Astrocyte of the hippocampus (primary cell): ENCODE measurements around the gene CCDC192.

Experiments
- DNase-seq: peaks from one replicate; pipeline ENCODE4 v3.0.0; 2011; ENCODE audit warnings: low read depth, low spot score

Gene CCDC192

GRCh38 chr5:127922603-127923002 lies 219.4 kb downstream of the CCDC192 start:
- DNase-seq: no peak

- DNase-seq: no peak
Measured at GRCh38 chr5:127923804-127924570, 220.8 kb downstream of the CCDC192 start.

GRCh38 chr5:127924606-127925005 lies 221.4 kb downstream of the CCDC192 start:
- DNase-seq: no peak

- DNase-seq: peak; percentile 47
Measured at GRCh38 chr5:127925916-127926315, 222.7 kb downstream of the CCDC192 start.

GRCh38 chr5:127926974-127927373 lies 223.8 kb downstream of the CCDC192 start:
- DNase-seq: no peak

GRCh38 chr5:127928053-127928452 lies 224.9 kb downstream of the CCDC192 start:
- DNase-seq: no peak

GRCh38 chr5:127930311-127930710 lies 227.1 kb downstream of the CCDC192 start:
- DNase-seq: peak; percentile 80

- DNase-seq: no peak
Measured at GRCh38 chr5:127931396-127931795, 228.2 kb downstream of the CCDC192 start.

GRCh38 chr5:127933348-127933747 lies 230.2 kb downstream of the CCDC192 start:
- DNase-seq: no peak

GRCh38 chr5:127934791-127935256 lies 231.6 kb downstream of the CCDC192 start:
- DNase-seq: peak; percentile 88

GRCh38 chr5:127935398-127935797 lies 232.2 kb downstream of the CCDC192 start:
- DNase-seq: no peak

GRCh38 chr5:127936439-127936972 lies 233.3 kb downstream of the CCDC192 start:
- no peak for DNase-seq

- no peak for DNase-seq
Measured at GRCh38 chr5:127938746-127939145, 235.6 kb downstream of the CCDC192 start.

GRCh38 chr5:127940854-127941253 lies 237.7 kb downstream of the CCDC192 start:
- no peak for DNase-seq

- DNase-seq: peak; percentile 52
Measured at GRCh38 chr5:127941646-127942045, 238.5 kb downstream of the CCDC192 start.

GRCh38 chr5:127942246-127943060 lies 239.3 kb downstream of the CCDC192 start:
- DNase-seq: peak; percentile 25

GRCh38 chr5:127943061-127943371 lies 239.8 kb downstream of the CCDC192 start:
- DNase-seq: no peak

GRCh38 chr5:127944125-127944524 lies 240.9 kb downstream of the CCDC192 start:
- DNase-seq: no peak

GRCh38 chr5:127947941-127948340 lies 244.8 kb downstream of the CCDC192 start:
- no peak for DNase-seq

GRCh38 chr5:127950707-127951391 lies 247.7 kb downstream of the CCDC192 start:
- DNase-seq: no peak

GRCh38 chr5:127951791-127952190 lies 248.6 kb downstream of the CCDC192 start:
- DNase-seq: no peak

GRCh38 chr5:127957183-127957582 lies 254.0 kb downstream of the CCDC192 start:
- DNase-seq: peak; percentile 47
